ENCODE measurements around the gene MRTFA.

DNA sequence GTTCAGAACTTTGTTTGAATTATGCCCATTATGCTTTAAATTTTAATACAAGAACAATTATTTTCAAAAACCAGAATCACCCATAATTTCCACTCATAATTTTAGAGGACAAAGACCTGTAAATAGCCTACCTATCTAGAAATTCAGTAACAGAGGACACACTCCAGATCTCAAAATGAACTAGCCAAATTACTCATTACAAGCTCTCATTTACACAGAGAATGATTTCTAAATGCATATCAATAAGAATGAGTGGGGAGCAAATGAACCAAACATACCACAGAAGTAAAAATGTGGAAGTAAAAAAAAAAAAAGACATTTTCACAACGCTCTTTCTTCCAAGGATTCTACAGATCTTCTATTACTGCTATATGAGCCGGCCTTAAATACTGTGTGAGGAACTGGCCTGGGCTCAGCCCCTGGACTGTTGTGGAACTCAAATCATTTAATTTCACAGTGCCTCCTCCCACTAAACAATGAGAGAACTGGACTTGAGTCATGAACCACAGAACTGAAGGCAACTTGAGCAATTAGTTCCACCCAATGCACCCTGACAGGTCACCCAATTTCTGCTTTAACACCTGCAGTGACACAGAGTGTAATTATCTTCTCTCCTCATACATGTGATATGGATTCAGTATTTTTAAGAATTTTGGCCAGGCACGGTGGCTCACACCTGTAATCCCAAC lies 8.0 kb downstream of the MRTFA start:
- no peak for TF ChIP-seq CTCF (IDR thresholded peaks at IDR 0.05)
- no peak for TF ChIP-seq POLR2A (IDR thresholded peaks at IDR 0.05)
